ENCODE measurements around the gene TSR3.

The TSR3 gene

GRCh38 chr16:1323296-1324239 is 28.1 kb downstream of the TSR3 start:
- no peak for DNase-seq (ENCODE audit: low read depth)

DNA sequence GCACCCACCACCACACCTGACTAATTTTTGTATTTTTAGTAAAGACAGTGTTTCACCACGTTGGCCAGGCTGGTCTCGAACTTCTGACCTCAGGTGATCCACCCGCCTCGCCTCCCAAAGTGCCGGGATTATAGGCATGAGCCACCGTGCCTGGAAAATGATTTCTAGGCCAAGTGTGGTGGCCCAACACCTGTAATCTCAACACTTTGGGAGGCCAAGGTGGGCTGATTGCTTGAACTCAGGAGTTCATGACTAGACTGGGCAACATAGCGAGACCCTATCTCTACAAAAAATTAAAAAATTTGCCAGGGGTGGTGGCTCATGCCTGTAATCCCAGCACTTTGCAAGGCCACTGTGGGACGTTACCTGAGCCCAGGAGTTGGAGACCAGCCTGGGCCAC is 29.3 kb downstream of the TSR3 start:
- no peak for DNase-seq (ENCODE audit: low read depth)

- no peak for DNase-seq (ENCODE audit: low read depth)
These were observed 30.9 kb downstream of the TSR3 start for GRCh38 chr16:1320658-1321240.

DNA sequence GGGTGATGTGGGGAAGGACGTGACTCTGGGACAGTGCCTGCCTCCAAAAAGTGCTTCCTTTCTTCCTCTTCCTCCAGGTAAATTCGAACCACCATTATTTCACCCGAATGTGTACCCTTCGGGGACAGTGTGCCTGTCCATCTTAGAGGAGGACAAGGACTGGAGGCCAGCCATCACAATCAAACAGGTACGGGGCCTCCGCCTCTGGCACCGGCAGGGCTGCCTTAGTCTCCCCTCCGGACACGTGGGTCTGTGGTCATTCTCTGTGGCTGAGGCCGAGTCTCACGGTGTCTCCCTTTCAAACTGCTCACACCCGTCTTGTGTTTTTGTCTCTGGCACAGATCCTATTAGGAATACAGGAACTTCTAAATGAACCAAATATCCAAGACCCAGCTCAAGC is 31.6 kb downstream of the TSR3 start:
- no peak for DNase-seq (ENCODE audit: low read depth)

DNA sequence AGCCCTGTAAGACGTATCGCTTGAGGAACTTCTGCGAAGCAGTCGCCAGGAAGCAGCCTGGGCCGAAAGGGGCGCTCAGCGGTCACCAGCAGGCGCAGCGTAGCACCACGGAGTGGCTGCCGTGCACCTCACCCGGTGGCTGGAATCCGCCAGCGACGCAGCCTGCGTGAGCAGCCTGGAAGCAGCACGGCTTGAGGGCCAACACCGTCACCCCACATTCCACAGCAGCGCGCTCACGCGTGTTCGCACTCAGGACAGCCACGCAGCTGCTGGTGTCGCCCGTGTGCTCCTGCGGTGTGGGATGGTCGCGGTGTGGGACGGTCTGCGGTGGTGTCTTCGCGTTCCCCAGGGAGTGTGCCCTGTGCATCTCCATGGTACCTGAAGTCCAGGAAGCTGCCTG is 32.6 kb downstream of the TSR3 start:
- no peak for DNase-seq (ENCODE audit: low read depth)

GRCh38 chr16:1318268-1318545 is 33.5 kb downstream of the TSR3 start:
- no peak for DNase-seq (ENCODE audit: low read depth)

- no peak for DNase-seq (ENCODE audit: low read depth)
These were observed 34.0 kb downstream of the TSR3 start for GRCh38 chr16:1317479-1318267.

GRCh38 chr16:1316033-1316405 is 35.7 kb downstream of the TSR3 start:
- DNase-seq (ENCODE audit: low read depth) = no peak

DNA sequence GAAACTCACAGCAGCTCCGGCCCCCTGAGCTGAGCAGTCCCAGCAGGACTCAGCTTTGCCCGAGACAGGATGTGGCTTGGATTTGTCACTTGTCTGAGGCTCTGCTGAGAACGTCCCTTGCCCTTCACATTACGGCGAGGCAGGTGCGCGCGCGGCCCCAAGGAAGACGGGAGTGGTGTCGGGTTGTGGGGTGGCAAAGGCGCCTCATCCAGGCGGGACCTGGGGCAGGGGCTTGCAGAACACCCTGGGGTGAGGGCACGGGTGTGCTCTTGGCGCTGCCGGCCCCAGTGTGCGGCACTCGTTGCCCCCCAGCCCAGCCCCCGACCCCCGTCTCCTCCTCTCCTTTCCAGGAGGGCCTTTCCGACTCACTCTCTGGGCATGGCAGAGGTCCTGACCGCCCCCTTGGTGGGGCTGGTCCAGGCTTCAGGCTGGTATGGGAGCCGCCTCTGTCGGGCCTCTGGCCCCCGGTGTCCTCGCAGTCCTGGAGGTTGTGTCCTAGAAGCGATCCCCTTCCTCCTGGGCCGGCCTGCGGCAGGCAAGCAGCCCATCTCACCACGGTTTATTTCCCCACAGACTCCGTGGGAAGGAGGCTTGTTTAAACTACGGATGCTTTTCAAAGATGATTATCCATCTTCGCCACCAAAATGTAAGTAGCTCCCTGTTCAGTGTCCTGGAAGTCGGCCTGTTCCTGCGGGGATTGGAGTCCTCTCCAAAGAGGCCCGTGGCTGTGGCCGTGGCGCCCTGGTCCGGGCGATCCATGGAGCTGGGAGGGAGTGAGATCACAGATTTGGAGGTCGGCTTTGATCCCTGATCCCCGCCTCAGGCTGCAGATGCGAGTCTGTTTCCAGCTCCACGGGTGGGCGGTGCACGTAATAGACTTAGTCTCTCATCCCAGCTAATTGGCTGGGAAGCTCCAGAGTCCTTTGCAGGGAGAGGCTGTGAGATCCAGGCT is 36.3 kb downstream of the TSR3 start:
- DNase-seq (ENCODE audit: low read depth) = no peak

DNA sequence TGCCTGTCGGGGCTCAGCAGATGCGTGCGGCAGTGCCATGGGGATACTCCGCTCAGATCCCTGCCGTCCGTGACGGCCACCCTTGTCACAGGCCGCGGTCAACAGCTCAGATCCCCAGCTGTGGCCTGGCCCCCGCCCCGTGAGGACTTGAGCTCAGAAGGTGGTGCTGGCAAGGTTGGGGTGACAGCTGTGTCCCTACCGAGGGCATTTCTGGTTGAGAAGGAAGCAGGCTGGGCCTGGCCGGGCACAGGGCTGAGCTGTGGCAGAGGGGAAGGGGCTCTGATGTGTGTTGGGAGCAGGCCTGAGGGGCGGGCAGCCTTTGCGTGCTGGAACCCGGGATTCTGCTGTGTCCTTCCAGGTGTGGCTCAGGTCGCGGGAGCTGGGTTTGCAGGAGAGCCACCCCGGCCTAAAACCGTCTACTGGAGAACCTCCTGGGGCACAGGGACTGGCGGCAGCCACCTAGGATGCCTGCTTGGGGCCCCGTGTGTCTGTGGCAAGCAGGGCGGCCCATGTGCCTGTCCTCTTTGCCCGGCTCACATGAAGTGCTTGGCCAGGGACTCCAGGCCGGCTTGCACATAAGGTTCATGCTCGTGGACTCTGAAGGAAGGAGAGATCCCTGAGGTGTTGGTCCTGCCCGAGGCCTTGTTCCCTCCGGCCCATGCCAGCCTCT is 37.1 kb downstream of the TSR3 start:
- DNase-seq (ENCODE audit: low read depth) = no peak

GRCh38 chr16:1313721-1314369 is 37.8 kb downstream of the TSR3 start:
- no peak for DNase-seq (ENCODE audit: low read depth)

DNA sequence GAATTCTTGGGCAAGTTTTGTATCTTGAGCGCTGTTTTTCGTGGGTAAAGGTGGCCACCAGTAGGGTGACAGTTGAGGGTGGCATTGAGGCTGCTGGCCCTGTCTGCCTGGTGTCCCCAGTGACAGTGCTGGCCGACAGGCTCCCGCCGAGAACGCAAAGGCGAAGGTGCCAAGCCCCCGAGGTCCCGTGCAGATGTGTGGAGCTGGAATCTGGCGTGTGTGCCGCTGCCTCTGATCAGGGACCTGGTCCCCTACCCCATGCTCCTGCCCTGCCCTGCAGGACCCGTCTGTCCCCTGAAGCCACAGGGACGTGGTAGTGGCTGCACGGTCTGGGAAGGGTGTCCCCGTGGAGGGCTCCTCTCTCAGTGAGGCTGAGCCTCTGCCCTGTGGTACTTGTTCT is 38.8 kb downstream of the TSR3 start:
- DNase-seq (ENCODE audit: low read depth) = no peak

- no peak for DNase-seq (ENCODE audit: low read depth)
These were observed 39.2 kb downstream of the TSR3 start for GRCh38 chr16:1312467-1312816.

GRCh38 chr16:1311738-1312466 is 39.8 kb downstream of the TSR3 start:
- DNase-seq (ENCODE audit: low read depth) = no peak

DNA sequence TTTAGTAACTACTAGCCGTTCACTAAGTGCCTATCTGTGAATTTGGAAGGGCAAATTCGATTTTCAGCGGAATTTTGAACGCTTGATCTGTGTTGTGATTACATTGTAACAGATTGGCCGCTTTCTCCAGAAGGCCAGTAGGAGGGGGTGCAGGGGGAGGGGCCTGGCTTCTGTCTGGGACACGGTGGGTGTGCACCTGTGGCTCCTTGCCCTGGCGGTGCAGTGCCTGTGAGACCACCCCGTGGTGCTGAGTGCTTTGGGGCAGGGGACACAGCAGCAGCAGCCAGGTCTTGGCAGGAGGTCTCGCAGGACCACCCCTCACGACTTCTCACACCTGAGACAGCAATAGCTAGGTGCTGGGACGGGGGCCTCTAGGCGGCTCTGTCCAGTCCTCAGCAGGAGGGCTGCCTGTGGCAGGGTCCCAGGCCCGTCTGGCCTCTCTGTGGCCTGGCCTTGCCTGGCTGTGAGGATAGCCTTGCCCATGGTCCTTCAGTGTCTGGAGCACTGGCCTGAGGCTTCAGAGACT is 40.4 kb downstream of the TSR3 start:
- DNase-seq (ENCODE audit: low read depth) = no peak

DNA sequence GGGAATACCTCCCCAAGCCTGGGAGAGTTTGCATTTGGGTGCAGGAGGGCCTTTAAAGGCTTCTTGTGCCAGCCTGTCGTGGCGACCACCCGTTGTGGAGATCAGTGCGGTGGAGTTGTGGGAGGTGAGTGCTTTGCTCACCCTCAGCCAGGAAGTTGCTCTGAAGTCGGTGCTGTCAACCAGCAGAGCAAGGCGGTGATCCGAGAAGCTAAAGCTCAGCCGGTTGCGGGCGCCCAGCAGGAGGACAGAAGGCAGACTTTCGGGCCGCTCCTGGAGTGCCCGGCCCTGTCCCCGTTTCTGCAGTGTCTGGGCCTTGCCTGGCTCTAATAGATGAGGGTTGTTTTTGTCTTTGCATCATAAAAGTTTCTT is 40.9 kb downstream of the TSR3 start:
- no peak for DNase-seq (ENCODE audit: low read depth)

GRCh38 chr16:1309888-1310831 is 41.5 kb downstream of the TSR3 start:
- DNase-seq (ENCODE audit: low read depth) = peak; percentile 42

DNA sequence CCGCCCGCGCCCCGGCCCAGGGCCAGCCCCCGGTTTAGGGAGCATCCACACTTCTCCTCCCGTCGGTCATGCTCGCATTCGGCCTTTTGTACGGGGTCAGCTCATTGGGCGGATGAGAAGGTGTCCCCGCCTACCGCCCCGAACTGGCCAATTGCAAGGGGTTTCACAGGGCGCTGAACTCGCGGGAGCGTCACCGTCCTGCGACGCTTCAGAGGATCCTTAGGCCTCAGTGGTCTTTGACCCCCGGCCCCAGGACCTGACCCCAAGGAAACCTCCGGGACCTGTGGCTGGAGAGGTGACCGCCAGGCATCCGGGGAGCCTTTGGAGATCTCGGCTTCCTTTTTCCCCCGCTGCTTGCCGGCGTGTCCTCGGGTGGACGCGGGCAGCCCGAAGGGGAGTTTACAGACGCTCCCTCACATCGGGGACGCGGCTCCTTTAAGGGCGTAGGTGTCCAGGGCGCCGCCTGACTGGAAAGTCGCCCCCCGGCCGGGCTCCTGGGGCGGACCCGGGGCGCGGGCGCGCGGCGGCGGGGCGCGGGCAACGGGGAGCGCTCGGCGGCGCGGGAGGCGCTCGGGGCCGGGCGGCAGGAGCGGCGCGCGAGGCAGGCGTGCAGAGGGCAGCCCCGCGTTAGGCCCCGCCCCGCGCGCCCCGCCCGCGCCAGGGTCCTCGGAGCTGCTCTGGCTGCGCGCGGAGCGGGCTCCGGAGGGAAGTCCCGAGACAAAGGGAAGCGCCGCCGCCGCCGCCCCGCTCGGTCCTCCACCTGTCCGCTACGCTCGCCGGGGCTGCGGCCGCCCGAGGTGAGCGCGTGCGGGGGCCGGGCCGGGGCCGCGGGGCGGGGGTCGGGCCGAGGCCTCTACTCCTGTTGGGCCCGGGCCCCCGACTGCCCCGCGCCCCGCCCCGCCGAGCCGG is 42.4 kb downstream of the TSR3 start, which contains the start of gene UBE2I:
Gene UBE2I, plus strand, starts transcription at position 660 of the 909 bp plus-strand sequence. CDS start 4,395 bp downstream, outside the sequence.
- DNase-seq (ENCODE audit: low read depth) = peak; percentile 94
